HepG2 (cell line): ENCODE measurements around the gene RPP25L. TPM values are rescaled to one million over a fixed set of nuclear protein-coding genes. Genes with fewer than 3 reads are reported as not detected.

Experiments
- JARID2 ChIP-seq: sonication (generic); formaldehyde crosslinking; IDR thresholded peaks from 2 replicates; pipeline ENCODE4 v1.8.1; 2023; ENCODE audit warnings: missing genetic modification reagents, inconsistent platforms; ENCODE audit not compliant: insufficient replicate concordance
- MED13 ChIP-seq: sonication (generic); formaldehyde crosslinking; IDR thresholded peaks from 2 replicates; pipeline ENCODE4 v1.5.0; 2020; ENCODE audit warnings: missing genetic modification reagents
- MEIS1 ChIP-seq: sonication (generic); formaldehyde crosslinking; IDR thresholded peaks from 2 replicates; pipeline ENCODE4 v1.9.0; 2021; ENCODE audit warnings: mild to moderate bottlenecking, missing genetic modification reagents, moderate library complexity, borderline replicate concordance
- PCBP2 ChIP-seq: fragments of 200-400 bp; formaldehyde crosslinking; optimal IDR thresholded peaks from 2 replicates; pipeline ENCODE3; 2018; ENCODE audit warnings: low read length, low read depth; ENCODE audit not compliant: poor library complexity, severe bottlenecking
- SCMH1 ChIP-seq: sonication (generic); formaldehyde crosslinking; IDR thresholded peaks from 2 replicates; pipeline ENCODE4 v1.9.0; 2021; ENCODE audit warnings: missing genetic modification reagents, mild to moderate bottlenecking, borderline replicate concordance
- TCF12 ChIP-seq, 2 experiments: fragments of 450-650 bp in 1 of 2; sonication (generic) in 1 of 2; formaldehyde crosslinking in 1 of 2; IDR thresholded peaks; 2 replicates each; pipeline versions ENCODE4 v1.6.1 to v1.8.0; 2017 to 2022; ENCODE audit warnings: antibody characterized with exemption in 1 of 2, mild to moderate bottlenecking in 1 of 2, missing genetic modification reagents in 1 of 2, moderate library complexity in 1 of 2
- ZFP82 ChIP-seq: sonication (generic); formaldehyde crosslinking; IDR thresholded peaks from 2 replicates; pipeline ENCODE4 v1.5.1; 2020; ENCODE audit warnings: mild to moderate bottlenecking, missing genetic modification reagents, borderline replicate concordance
- ZNF207 ChIP-seq: fragments of 450-650 bp; IDR thresholded peaks from 2 replicates; pipeline ENCODE4 v1.6.1; 2016; ENCODE audit warnings: antibody characterized with exemption, borderline replicate concordance
- ZNF329 ChIP-seq: sonication (generic); formaldehyde crosslinking; IDR thresholded peaks from 2 replicates; pipeline ENCODE4 v1.9.0; 2021; ENCODE audit warnings: low read depth, mild to moderate bottlenecking, missing genetic modification reagents
- ZNF720 ChIP-seq: sonication (generic); formaldehyde crosslinking; IDR thresholded peaks from 2 replicates; pipeline ENCODE4 v1.4.0; 2020; ENCODE audit warnings: missing genetic modification reagents
- ZSCAN25 ChIP-seq: sonication (generic); formaldehyde crosslinking; IDR thresholded peaks from 2 replicates; pipeline ENCODE4 v1.8.0; 2022; ENCODE audit warnings: mild to moderate bottlenecking, missing genetic modification reagents
- polyA plus RNA-seq, 8 experiments: library from polyadenylated mRNA; depleted of rRNA in 3 of 8; stranded (reverse) in 7 of 8; unstranded in 1 of 8; fragments of >200 nt; fragmentation: Illumina TruSeq in 4 of 8; extraction: Trizol in 4 of 8; gene quantifications; 2 replicates each; pipeline versions ENCODE4 v1.2.1 to v1.2.3, GENCODE V29; 2011 to 2016; ENCODE audit warnings: low read depth in 4 of 8, missing spikeins in 1 of 8, mixed read lengths in 1 of 8; ENCODE audit not compliant: insufficient read depth in 1 of 8
- total RNA-seq, 5 experiments: library from RNA; depleted of rRNA; stranded (reverse); fragments of >200 nt; fragmentation: Illumina TruSeq; extraction: Trizol; gene quantifications; 2 replicates each; pipeline ENCODE4 v1.2.3, GENCODE V29; 2016; ENCODE audit warnings: low read depth in 1 of 5
- TF ChIP-seq, protein P1 (sequence below): sonication (generic); formaldehyde crosslinking; IDR thresholded peaks from 2 replicates; pipeline ENCODE4 v1.5.0; 2020; ENCODE audit warnings: mild to moderate bottlenecking, low read depth, missing genetic modification reagents, borderline replicate concordance
- TF ChIP-seq, protein P2 (sequence below): sonication (generic); formaldehyde crosslinking; IDR thresholded peaks from 2 replicates; pipeline ENCODE4 v1.9.0; 2021; ENCODE audit warnings: missing genetic modification reagents, mild to moderate bottlenecking, borderline replicate concordance

RPP25L gene
- total and polyA plus RNA-seq, 2 of the 13 experiments (the other 11 are each of a cell fraction or from before 2014, with no cell fraction given) = 24.5 to 27.3 TPM

DNA sequence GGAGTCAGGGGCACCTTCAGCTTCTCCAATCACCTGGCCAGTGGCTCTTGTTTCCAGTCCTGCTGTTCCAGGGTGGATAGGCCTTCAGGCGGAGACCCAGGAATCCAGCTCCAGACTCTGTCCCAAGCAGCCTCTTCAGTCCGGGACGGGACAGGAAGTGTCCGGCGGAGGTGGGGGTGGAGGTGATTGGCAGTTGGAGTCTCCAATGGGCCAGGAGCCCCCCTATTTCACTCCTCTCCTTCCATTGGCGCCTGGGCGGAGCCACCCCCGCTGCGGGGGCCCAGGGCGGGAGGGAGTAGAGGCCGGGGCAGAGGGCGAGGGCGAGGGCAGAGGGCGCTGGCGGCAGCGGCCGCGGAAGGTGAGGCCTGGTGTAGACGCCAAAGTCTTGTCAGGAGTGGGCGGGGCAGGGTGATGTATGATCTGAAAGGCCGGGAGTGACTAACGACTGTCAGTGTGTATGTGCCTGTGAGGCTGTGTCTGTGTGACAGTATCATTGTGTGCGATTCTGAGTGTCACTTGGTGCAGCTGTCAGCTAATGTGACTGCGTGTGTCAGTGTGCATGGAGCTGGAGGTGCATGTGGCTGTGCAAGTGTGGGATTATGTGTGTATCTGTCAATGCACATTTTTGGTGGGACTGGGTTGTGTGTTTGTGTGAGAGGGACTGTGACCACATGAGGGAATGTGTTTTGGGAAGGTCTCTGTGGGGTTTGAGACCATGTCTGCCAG lies 40.1 kb upstream of the RPP25L start, which contains the start of gene IL11RA (continued):
- no peak for TF ChIP-seq JARID2
- no peak for TF ChIP-seq SCMH1 (CRISPR knock-in tag)
- TF ChIP-seq, protein P1, sequence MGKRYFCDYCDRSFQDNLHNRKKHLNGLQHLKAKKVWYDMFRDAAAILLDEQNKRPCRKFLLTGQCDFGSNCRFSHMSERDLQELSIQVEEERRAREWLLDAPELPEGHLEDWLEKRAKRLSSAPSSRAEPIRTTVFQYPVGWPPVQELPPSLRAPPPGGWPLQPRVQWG (CRISPR knock-in tag) = no peak
- no peak for TF ChIP-seq ZNF720
- no peak for TF ChIP-seq ZFP82 (CRISPR knock-in tag)
- no peak; the same call in 1 of the 2 replicates for TF ChIP-seq ZSCAN25
- peak; percentile 89 for TF ChIP-seq MEIS1 (CRISPR knock-in tag)
- 0 out of 2 replicates have a peak, but pooled peaks have one; percentile 36 for TF ChIP-seq MED13 (CRISPR knock-in tag)
- TF ChIP-seq PCBP2 = no peak
- TF ChIP-seq TCF12 (IDR thresholded peaks at IDR 0.05) = no peak
- peak; percentile 74; the same call in 1 of the 2 replicates for TF ChIP-seq TCF12 (CRISPR knock-in tag; IDR thresholded peaks at IDR 0.05)
- TF ChIP-seq, protein P2, sequence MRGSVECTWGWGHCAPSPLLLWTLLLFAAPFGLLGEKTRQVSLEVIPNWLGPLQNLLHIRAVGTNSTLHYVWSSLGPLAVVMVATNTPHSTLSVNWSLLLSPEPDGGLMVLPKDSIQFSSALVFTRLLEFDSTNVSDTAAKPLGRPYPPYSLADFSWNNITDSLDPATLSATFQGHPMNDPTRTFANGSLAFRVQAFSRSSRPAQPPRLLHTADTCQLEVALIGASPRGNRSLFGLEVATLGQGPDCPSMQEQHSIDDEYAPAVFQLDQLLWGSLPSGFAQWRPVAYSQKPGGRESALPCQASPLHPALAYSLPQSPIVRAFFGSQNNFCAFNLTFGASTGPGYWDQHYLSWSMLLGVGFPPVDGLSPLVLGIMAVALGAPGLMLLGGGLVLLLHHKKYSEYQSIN (CRISPR knock-in tag) = no peak
- no peak for TF ChIP-seq ZNF207
- no peak for TF ChIP-seq ZNF329
